Measurements from ENCODE around the gene SIGLEC1. TPM values are rescaled to one million over a fixed set of nuclear protein-coding genes. Genes with fewer than 3 reads are reported as not detected.

SIGLEC1 gene
- total and polyA plus RNA-seq, 2 experiments from 2014 or later = not detected

GRCh38 chr20:3755814-3756480, 43.5 kb upstream of the SIGLEC1 start:
- Histone ChIP-seq H3K4me3 (no peak overlapping the region), H2AFZ (no peak overlapping the region), H3K9me2 (ENCODE audit: insufficient read depth) (no peaks in the 10 kb centered on the region), H4K20me1 (replicated peaks; ENCODE audit: insufficient read depth) (peaks cover 20% of the 10 kb centered on the region), H3K4me2 (no peak overlapping the region), H3K4me1 (ENCODE audit: insufficient read depth) (peaks cover 12% of the 10 kb centered on the region), H3K36me3 (ENCODE audit: insufficient read depth) (peaks cover 7% of the 10 kb centered on the region; the same call in 1 of the 2 replicates), H3K79me2 (replicated peaks; ENCODE audit: insufficient read depth) (peaks cover under 1% of the 10 kb centered on the region; the same call in 1 of the 2 replicates), H3F3A (replicated peaks; ENCODE audit: low read depth) (peaks cover 10% of the 10 kb centered on the region), H3K27me3 (ENCODE audit: insufficient read depth) (peaks cover 6% of the 10 kb centered on the region), H3K27ac (ENCODE audit: low read depth) (no peak overlapping the region)
- Mint-ChIP-seq H3K36me3 (ENCODE audit: low read depth) (peaks cover 15% of the 10 kb centered on the region), H3K27ac (no peak overlapping the region), H3K27me3 (ENCODE audit: insufficient read depth, low read depth, poor library complexity) (peaks cover 24% of the 10 kb centered on the region), H3K4me3 (no peak overlapping the region), H3K9me3 (peaks cover under 1% of the 10 kb centered on the region; the same call in 1 of the 3 replicates), H3K4me1 (peaks cover 11% of the 10 kb centered on the region)
- no peak for ATAC-seq
- no peak for DNase-seq (ENCODE audit: low spot score)
- TF ChIP-seq CREB1 (CRISPR knock-in tag; IDR thresholded peaks at IDR 0.05; ENCODE audit: low read depth) = no peak
- TF ChIP-seq, protein P1, sequence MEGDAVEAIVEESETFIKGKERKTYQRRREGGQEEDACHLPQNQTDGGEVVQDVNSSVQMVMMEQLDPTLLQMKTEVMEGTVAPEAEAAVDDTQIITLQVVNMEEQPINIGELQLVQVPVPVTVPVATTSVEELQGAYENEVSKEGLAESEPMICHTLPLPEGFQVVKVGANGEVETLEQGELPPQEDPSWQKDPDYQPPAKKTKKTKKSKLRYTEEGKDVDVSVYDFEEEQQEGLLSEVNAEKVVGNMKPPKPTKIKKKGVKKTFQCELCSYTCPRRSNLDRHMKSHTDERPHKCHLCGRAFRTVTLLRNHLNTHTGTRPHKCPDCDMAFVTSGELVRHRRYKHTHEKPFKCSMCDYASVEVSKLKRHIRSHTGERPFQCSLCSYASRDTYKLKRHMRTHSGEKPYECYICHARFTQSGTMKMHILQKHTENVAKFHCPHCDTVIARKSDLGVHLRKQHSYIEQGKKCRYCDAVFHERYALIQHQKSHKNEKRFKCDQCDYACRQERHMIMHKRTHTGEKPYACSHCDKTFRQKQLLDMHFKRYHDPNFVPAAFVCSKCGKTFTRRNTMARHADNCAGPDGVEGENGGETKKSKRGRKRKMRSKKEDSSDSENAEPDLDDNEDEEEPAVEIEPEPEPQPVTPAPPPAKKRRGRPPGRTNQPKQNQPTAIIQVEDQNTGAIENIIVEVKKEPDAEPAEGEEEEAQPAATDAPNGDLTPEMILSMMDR (conservative IDR thresholded peaks at IDR 0.05; ENCODE audit: low read depth in 2 of 2) = no peak
- TF ChIP-seq, protein P2, sequence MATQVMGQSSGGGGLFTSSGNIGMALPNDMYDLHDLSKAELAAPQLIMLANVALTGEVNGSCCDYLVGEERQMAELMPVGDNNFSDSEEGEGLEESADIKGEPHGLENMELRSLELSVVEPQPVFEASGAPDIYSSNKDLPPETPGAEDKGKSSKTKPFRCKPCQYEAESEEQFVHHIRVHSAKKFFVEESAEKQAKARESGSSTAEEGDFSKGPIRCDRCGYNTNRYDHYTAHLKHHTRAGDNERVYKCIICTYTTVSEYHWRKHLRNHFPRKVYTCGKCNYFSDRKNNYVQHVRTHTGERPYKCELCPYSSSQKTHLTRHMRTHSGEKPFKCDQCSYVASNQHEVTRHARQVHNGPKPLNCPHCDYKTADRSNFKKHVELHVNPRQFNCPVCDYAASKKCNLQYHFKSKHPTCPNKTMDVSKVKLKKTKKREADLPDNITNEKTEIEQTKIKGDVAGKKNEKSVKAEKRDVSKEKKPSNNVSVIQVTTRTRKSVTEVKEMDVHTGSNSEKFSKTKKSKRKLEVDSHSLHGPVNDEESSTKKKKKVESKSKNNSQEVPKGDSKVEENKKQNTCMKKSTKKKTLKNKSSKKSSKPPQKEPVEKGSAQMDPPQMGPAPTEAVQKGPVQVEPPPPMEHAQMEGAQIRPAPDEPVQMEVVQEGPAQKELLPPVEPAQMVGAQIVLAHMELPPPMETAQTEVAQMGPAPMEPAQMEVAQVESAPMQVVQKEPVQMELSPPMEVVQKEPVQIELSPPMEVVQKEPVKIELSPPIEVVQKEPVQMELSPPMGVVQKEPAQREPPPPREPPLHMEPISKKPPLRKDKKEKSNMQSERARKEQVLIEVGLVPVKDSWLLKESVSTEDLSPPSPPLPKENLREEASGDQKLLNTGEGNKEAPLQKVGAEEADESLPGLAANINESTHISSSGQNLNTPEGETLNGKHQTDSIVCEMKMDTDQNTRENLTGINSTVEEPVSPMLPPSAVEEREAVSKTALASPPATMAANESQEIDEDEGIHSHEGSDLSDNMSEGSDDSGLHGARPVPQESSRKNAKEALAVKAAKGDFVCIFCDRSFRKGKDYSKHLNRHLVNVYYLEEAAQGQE (IDR thresholded peaks at IDR 0.05; ENCODE audit: unreplicated experiment) = no peak
- TF ChIP-seq, protein P3, sequence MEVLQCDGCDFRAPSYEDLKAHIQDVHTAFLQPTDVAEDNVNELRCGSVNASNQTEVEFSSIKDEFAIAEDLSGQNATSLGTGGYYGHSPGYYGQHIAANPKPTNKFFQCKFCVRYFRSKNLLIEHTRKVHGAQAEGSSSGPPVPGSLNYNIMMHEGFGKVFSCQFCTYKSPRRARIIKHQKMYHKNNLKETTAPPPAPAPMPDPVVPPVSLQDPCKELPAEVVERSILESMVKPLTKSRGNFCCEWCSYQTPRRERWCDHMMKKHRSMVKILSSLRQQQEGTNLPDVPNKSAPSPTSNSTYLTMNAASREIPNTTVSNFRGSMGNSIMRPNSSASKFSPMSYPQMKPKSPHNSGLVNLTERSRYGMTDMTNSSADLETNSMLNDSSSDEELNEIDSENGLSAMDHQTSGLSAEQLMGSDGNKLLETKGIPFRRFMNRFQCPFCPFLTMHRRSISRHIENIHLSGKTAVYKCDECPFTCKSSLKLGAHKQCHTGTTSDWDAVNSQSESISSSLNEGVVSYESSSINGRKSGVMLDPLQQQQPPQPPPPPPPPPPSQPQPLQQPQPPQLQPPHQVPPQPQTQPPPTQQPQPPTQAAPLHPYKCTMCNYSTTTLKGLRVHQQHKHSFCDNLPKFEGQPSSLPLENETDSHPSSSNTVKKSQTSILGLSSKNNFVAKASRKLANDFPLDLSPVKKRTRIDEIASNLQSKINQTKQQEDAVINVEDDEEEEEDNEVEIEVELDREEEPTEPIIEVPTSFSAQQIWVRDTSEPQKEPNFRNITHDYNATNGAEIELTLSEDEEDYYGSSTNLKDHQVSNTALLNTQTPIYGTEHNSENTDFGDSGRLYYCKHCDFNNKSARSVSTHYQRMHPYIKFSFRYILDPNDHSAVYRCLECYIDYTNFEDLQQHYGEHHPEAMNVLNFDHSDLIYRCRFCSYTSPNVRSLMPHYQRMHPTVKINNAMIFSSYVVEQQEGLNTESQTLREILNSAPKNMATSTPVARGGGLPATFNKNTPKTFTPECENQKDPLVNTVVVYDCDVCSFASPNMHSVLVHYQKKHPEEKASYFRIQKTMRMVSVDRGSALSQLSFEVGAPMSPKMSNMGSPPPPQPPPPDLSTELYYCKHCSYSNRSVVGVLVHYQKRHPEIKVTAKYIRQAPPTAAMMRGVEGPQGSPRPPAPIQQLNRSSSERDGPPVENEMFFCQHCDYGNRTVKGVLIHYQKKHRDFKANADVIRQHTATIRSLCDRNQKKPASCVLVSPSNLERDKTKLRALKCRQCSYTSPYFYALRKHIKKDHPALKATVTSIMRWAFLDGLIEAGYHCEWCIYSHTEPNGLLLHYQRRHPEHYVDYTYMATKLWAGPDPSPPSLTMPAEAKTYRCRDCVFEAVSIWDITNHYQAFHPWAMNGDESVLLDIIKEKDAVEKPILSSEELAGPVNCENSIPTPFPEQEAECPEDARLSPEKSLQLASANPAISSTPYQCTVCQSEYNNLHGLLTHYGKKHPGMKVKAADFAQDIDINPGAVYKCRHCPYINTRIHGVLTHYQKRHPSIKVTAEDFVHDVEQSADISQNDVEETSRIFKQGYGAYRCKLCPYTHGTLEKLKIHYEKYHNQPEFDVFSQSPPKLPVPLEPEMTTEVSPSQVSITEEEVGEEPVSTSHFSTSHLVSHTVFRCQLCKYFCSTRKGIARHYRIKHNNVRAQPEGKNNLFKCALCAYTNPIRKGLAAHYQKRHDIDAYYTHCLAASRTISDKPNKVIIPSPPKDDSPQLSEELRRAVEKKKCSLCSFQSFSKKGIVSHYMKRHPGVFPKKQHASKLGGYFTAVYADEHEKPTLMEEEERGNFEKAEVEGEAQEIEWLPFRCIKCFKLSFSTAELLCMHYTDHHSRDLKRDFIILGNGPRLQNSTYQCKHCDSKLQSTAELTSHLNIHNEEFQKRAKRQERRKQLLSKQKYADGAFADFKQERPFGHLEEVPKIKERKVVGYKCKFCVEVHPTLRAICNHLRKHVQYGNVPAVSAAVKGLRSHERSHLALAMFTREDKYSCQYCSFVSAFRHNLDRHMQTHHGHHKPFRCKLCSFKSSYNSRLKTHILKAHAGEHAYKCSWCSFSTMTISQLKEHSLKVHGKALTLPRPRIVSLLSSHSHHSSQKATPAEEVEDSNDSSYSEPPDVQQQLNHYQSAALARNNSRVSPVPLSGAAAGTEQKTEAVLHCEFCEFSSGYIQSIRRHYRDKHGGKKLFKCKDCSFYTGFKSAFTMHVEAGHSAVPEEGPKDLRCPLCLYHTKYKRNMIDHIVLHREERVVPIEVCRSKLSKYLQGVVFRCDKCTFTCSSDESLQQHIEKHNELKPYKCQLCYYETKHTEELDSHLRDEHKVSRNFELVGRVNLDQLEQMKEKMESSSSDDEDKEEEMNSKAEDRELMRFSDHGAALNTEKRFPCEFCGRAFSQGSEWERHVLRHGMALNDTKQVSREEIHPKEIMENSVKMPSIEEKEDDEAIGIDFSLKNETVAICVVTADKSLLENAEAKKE (CRISPR knock-in tag; IDR thresholded peaks at IDR 0.05) = no peak
- no peak for TF ChIP-seq EZH2phosphoT487 (IDR thresholded peaks at IDR 0.05; ENCODE audit: unreplicated experiment)
- TF ChIP-seq ZNF114 (CRISPR knock-in tag; IDR thresholded peaks at IDR 0.05) = no peak
- TF ChIP-seq JUNB (IDR thresholded peaks at IDR 0.05; ENCODE audit: unreplicated experiment) = no peak
- TF ChIP-seq, protein P4, sequence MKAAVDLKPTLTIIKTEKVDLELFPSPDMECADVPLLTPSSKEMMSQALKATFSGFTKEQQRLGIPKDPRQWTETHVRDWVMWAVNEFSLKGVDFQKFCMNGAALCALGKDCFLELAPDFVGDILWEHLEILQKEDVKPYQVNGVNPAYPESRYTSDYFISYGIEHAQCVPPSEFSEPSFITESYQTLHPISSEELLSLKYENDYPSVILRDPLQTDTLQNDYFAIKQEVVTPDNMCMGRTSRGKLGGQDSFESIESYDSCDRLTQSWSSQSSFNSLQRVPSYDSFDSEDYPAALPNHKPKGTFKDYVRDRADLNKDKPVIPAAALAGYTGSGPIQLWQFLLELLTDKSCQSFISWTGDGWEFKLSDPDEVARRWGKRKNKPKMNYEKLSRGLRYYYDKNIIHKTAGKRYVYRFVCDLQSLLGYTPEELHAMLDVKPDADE (IDR thresholded peaks at IDR 0.05) = no peak
- no peak for TF ChIP-seq POLR2AphosphoS5 (IDR thresholded peaks at IDR 0.05; ENCODE audit: low read depth)
- no peak for TF ChIP-seq STAT1 (IDR thresholded peaks at IDR 0.05; ENCODE audit: unreplicated experiment)
- no peak for TF ChIP-seq NANOG (IDR thresholded peaks at IDR 0.05; ENCODE audit: borderline replicate concordance)
- TF ChIP-seq ZNF331 (CRISPR knock-in tag; IDR thresholded peaks at IDR 0.05; ENCODE audit: low read depth) = no peak
- no peak for TF ChIP-seq EZH2 (IDR thresholded peaks at IDR 0.05; ENCODE audit: low read depth, unreplicated experiment)
